GM12874 (cell line): Measurements from ENCODE around the gene TARS2.

Experiments
- CTCF ChIP-seq: IDR thresholded peaks from 2 replicates; pipeline ENCODE4 v1.5.1; 2011; ENCODE audit warnings: low read depth, mild to moderate bottlenecking, control low read depth, low read length, moderate library complexity; ENCODE audit not compliant: insufficient read depth

The TARS2 gene

DNA sequence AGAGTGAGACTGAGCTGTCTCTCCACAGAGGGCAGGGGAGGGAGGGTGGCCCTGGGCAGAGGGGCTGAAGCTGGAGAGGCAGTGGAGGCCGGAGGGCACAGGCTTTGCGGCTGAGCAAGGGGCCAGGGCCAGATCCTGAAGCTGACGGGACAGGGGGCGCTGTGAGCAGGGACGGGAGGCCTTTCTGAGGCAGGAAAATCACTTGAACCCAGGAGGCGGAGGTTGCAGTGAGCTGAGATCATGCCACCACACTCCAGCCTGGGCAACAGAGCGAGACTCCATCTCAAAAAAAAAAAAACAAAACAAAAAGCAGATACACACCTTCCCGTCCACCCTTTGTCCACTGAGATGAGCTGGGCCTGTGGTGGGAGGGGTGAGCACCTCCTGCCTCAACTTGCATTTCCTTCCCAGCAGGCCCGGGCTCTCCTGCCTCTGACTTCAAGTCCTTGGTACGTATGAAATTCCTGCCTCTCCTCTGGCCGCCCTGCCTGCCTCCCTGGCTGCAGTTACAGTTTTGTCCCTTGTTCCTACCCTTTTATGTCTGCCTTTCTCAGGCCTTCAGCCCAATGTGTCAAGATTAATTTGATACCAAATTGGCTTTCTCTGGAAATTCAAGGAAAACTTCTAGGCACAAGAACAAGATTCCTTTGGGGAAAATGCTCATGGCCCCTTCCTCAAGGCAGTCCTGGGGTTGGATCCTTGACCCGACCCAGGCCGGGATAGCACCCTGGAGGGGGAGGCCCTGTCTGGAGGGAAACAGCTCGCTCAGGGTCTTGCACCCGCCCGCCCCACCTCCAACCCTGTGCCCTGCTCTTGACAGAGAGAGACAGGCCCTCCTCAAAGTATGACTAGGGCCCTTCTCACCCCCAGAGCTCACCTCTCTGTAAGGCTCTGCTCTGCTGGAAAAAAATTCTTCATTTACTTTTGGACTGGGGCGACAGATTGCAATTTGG lies 50.8 kb downstream of the TARS2 start:
- no peak for TF ChIP-seq CTCF

DNA sequence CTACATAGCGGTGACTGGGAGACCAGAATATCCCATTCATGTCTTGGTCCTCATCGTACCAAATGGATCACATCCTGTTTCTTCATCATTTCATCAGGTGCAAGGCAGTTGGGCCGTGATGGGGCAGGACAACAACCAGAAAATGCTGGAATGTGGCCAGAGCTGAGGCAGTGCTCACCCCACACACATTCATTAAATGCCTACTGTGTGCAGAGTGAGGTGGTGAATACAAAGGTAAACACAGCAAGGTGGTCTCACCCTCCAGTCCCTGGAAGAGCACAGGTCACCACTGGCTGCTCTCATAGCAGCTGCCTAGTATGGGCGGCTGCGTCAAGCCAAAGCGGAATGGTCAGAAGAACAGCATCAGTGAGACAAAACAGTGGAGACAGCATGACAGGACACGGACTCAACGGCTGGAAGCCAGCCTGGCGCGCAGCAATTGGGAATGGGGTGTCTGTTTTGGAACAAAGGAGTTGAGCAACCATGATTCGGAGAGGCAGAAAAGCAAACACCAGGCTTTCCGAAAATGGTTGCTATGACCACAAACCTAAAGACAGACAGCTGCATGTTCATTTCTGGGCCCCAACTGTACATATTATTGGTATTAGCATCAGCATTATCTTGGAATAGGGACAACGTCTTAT lies 56.4 kb downstream of the TARS2 start:
- no peak for TF ChIP-seq CTCF

DNA sequence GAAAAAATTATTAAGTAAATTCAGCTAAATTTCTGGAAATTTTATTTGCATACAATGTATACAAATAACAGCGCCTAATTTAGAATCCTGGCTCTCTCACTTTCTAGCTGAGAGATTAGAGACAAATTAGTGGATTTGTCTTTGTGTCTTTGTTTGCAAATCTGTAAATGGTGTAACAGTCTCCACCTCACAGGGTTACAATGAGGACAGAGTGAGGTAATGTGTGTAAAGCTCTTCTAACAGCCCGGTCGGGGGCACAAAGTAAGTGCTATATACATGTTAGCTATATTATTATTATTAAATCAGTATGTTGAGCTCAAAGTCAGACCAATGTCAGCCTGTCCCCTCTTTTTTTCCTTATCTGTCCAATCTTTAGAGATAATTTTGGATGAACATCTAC lies 57.0 kb downstream of the TARS2 start:
- TF ChIP-seq CTCF: no peak

DNA sequence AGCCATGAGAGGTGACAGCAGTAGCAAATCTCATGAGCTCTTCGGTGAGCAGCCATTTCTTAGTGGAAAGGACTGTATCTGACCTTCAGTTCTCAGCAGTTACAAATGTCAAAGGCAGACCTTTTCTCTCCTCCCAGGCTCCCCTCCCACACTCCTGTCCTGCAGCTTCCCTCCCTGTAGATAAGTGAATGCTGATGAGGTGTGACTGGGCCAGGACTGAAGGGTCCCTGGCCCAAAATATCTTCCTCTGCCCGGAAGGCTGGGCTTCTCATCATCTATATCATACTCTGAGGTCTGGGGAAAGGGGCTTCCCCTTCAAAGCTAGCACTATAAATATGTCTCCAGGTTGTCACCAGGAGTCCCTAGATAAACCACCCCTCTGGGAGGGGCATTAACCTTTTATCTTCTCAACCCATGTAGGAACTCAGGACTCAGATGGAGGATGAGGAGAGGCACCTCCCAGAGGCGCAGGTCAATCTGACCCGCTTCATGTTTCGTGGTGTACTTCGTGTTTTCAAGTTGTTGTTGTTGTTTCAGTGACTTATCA lies 58.3 kb downstream of the TARS2 start:
- no peak for TF ChIP-seq CTCF

DNA sequence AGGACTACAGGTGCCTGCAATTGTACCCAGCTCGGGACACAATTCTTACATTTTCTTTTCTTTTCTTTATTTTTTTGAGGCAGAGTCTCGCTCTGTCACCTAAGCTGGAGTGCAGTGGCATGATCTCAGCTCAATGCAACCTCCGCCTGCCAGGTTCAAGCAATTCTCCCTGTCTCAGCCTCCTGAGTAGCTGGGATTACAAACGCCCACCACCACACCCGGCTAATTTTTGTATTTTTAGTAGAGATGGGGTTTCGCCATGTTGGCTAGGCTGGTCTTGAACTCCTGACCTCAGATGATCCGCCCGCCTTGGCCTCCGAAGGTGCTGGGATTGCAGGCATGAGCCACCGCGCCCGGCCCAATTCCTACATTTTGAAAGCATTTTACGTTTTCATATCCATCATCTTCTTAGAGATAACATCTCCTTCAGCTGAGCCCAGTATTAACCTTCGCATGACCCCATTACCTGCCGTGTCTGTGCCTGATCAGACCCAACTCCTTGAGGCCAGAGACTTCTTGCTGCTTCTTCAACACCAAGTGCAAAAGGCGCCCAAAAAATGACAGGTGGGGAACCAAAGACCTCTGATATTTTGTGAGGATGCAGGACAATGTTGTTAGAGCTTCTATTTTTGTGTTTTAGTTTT lies 59.2 kb downstream of the TARS2 start:
- no peak for TF ChIP-seq CTCF

GRCh38 chr1:150548324-150548631 lies 61.1 kb downstream of the TARS2 start:
- TF ChIP-seq CTCF: no peak
